ENCODE measurements around the gene ANP32B.
A peak's percentile ranks its signal among the peaks of the same experiment; 100 is the strongest.
"Not testable (repeated sequence)": the region's sequence is repeated elsewhere in the genome, so short reads cannot be mapped to it uniquely, and the experiment has no call there.

ANP32B gene

DNA sequence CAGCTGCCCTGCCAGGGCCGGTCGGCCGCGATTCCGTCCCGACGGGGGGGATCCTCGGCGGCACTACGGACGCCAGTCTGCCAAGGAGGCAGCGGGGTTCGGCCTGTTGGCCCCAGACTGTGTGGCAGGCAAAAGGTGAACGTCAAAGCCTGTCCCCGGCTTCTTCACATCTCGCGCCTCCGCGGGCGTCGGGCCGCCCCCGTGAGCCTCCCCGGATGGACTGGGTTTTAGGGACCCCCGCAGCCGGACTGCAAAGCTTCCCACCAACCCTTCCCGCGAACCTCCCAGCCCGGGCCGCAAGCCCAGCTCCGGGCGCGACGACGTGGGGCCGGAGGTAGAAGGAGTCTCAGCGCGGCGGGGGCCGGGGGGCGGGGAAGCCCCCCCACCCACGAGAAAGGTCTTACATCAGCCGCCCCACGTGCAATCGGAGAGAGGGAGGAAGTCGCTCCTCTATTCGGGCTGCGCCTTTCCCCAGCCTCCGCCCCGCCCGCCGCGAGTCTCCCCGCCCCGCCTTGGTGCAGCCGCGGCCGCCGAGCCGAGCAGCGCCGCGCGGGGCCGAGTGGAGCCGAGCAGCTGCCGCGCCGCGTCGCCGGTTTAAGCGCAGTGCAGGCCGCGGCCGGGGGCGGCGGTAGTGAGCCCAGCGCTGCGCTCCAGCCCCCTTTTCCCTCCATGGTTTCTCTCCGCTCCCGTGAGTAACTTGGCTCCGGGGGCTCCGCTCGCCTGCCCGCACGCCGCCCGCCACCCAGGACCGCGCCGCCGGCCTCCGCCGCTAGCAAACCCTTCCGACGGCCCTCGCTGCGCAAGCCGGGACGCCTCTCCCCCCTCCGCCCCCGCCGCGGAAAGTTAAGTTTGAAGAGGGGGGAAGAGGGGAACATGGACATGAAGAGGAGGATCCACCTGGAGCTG, at the start of gene ANP32B:
Gene ANP32B (plus strand): TSS at position 659 of the 906 bp plus-strand sequence. CDS start 215 bp downstream, at position 874.
- DNase-seq: peak; percentile 73

GRCh38 chr9:97934321-97935115, 48.6 kb upstream of the ANP32B start:
- DNase-seq: no peak

DNA sequence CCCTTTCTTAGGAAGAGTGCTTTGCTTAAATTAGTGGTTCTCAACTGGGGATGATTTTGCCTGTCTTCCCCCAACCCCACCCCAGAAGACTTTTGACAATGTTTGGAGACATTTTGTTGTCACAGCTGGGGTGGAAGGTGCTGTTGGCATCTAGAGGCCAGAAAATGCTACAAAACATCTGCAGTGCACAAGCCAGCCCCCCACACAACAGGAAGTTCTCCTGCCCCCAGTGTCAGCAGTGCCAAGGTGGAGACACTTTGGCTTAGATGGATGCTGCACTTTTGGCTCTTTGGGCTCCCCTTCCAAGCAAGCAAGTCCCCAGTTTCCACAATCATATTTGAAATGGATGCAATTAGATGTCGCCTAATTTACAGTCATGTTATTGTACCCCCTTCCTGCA, 47.9 kb upstream of the ANP32B start:
- no peak for DNase-seq

DNA sequence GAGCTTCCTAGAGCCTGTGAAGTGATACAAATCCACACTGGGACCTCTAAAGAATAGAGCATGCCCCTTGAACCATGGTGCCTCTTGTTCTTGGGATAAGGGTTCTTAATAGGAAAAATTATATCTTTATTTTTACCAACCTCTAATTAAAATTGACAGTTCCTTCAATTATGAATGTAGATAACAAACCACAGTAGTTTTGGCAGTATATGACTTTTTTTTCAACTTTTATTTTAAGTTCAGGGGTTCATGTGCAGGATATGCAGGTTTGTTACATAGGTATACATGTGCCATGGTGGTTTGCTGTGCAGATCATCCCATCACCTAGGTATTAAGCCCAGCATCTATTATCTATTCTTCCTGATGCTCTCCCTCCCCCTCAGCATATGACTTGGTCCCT, 46.1 kb upstream of the ANP32B start:
- DNase-seq: no peak

DNA sequence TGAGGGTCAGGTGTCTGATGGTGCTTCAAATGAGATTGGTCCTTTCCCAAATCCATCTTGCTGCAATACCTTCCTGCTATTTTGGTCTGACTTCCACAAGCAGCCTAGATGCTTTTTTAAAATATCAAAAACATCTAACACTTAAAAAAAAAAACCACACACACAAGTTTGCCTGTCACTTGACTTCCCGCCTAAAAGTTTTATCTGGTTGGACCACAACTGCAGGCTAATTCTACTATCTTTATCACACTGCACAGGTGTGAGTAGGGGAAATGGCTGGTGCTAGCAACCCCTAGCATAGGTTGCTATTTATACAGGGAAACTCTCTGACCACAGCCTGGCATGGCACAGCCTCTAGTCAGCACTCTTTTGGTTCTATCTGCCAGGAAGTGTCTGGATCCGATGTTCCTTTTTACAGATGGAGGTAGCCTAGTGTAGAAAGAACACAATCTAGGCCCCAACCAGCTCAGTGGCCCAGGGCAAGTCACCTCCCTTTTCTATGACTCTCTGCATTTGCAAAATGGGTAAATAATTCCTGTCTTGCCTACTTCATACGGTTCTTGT, 45.0 kb upstream of the ANP32B start, which contains the start of gene HEMGN:
Gene HEMGN (minus strand): TSS at position 92 of the 564 bp plus-strand sequence. CDS start 36 bp downstream, at position 56.
- DNase-seq: no peak

GRCh38 chr9:97940233-97940632, 42.9 kb upstream of the ANP32B start:
- no peak for DNase-seq

GRCh38 chr9:97940741-97941140, 42.4 kb upstream of the ANP32B start:
- DNase-seq: no peak

- DNase-seq: no peak
Measured at GRCh38 chr9:97941323-97941722, 41.8 kb upstream of the ANP32B start.

DNA sequence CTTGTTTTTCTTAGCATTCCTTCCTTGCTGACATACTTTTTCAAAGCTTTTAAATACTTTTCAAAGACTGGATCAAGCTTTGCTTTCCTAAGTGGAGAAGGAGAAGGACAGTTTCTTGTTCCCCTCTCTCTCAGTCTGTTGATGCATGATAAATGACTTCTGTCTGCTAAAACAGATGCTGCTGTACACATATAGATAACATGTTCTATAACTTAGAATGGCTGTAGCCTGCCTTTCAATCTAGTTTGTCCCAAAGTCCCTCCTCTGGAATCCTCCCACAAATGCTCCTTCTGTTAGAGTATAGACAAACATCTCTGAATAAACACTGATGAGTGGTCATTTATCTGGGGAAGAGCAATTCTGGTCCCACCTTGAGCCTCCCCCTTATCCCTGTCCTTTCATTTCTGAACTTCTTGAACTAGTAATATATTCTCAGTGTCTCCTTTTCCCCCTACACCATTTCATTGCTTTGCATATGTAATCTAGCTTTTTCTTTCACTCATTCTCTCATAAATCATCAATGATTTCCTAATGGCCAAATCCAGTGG, 39.8 kb upstream of the ANP32B start:
- no peak for DNase-seq

GRCh38 chr9:97944612-97945011, 38.5 kb upstream of the ANP32B start:
- DNase-seq: no peak

GRCh38 chr9:97945470-97945869, 37.7 kb upstream of the ANP32B start:
- not testable (repeated sequence) for DNase-seq

- DNase-seq: not testable (repeated sequence)
Measured at GRCh38 chr9:97947094-97947493, 36.0 kb upstream of the ANP32B start.

DNA sequence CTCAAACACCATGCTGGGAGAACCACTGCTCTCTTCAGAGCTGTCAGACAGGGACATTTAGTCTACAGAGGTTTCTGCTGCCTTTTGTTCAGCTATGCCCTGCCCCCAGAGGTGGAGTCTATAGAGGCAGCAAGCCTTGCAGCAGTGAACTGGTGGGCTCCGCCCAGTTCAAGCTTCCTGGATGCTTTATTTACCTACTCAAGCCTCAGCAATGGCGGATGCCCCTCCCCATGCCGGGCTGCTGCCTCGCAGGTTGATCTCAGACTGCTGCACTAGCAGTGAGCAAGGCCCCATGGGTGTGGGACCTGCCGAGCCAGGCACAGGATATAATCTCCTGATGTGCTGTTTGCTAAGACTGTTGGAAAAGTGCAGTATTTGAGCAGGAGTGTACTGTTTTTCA, 32.3 kb upstream of the ANP32B start:
- not testable (repeated sequence) for DNase-seq

- DNase-seq: no peak
Measured at GRCh38 chr9:97954550-97954989, 28.6 kb upstream of the ANP32B start.

DNA sequence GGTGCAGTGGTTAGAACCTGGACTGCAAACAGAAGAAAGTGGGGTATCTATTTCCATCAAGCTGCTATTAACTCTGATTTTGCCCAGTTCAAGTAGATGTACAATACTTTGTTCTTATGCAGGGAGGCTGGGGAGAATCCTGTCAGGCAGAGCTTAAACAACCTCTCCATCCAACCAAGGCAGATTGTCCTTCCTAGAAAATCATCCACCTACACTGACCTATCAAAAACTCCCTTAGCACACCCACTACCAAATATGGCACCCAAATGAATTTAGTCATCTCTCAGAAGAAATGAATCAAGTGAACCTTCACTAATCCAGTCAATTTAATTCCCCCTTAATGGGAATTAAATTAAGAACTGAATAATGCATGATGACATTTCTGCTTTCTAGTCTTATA, 26.8 kb upstream of the ANP32B start:
- no peak for DNase-seq

- DNase-seq: no peak
Measured at GRCh38 chr9:97958812-97959511, 24.2 kb upstream of the ANP32B start.

- no peak for DNase-seq
Measured at GRCh38 chr9:97959585-97959984, 23.6 kb upstream of the ANP32B start.

- not testable (repeated sequence) for DNase-seq
Measured at GRCh38 chr9:97960678-97961328, 22.3 kb upstream of the ANP32B start.

DNA sequence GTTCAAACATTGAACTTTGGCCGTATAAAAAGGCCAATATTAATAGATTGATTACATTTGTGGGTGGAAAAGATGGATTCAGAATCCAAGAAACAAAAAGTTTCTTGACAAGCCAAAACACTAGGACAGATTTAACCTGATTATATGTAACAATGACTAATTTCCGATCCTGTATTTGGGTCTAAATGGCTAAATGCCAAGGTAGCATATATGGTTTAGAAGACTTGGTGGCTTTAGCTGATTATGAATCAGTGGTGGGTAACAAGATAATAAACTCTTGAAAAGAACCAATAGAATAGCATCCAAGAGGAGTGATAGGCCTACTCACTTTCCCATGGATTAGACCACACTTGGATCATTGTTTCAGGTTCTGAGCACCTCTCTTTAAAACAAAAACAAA, 21.8 kb upstream of the ANP32B start:
- DNase-seq: no peak

- DNase-seq: no peak
Measured at GRCh38 chr9:97962136-97962535, 21.0 kb upstream of the ANP32B start.

- DNase-seq: no peak
Measured at GRCh38 chr9:97962575-97962974, 20.6 kb upstream of the ANP32B start.

- no peak for DNase-seq
Measured at GRCh38 chr9:97963232-97963631, 19.9 kb upstream of the ANP32B start.

All from NCI-H446 treated with DMSO at 0.1 percent for 48 hours (cell line).